BE2C (cell line): ENCODE results near the gene SRPX.

Source experiments
- DNase-seq: peaks from one replicate; pipeline ENCODE4 v3.0.0-alpha.2; 2020
- H3K27me3 ChIP-seq: fragments of 250-450 bp; sonication (Bioruptor Pico); 2 replicates; pipeline ENCODE4 v1.5.1; 2020; ENCODE audit warnings: mild to moderate bottlenecking
- H3K36me3 ChIP-seq: fragments of 250-450 bp; sonication (Bioruptor Pico); 2 replicates; pipeline ENCODE4 v1.5.1; 2020; ENCODE audit warnings: mild to moderate bottlenecking
- H3K4me1 ChIP-seq: fragments of 250-450 bp; sonication (Bioruptor Pico); 2 replicates; pipeline ENCODE4 v1.5.1; 2020
- H3K4me3 ChIP-seq: 2 replicates; pipeline ENCODE4 v1.5.1; 2011; ENCODE audit warnings: low read depth, low read length
- H3K9me3 ChIP-seq: fragments of 250-450 bp; sonication (Bioruptor Pico); 2 replicates; pipeline ENCODE4 v1.5.1; 2020
- TF ChIP-seq, protein P1 (sequence below): IDR thresholded peaks from 2 replicates; pipeline ENCODE4 v1.5.1; 2012; ENCODE audit warnings: mild to moderate bottlenecking, low read depth, low read length

The SRPX gene

GRCh38 chrX:38124000-38124399 is 96.7 kb downstream of the SRPX start:
- Histone ChIP-seq H3K4me3 (no peak overlapping the region), H3K36me3 (no peaks in the 10 kb centered on the region)
- no peak for DNase-seq

DNA sequence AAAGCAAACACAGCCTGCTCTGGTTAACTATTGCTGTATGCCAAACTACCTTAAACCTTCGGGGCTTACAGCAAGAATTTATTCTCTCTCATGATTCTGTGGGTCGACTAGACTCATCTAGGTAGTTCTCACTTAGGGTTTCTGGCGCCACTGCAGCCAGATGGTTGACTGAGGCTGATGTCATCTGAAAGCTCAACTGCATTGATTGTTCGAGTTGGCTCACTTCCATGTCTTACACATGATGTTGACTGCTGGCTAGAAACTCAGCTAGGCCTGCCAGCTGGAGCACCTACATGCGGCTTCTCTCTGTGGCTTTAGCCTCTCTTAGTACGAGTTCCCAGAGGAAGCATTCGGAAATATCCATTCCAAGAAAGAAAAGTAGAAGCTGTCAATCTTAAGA is 103.2 kb downstream of the SRPX start:
- Histone ChIP-seq H3K9me3 (no peaks in the 10 kb centered on the region), H3K4me1 (no peaks in the 10 kb centered on the region), H3K27me3 (no peaks in the 10 kb centered on the region), H3K4me3 (no peak overlapping the region), H3K36me3 (no peaks in the 10 kb centered on the region)
- TF ChIP-seq, protein P1, sequence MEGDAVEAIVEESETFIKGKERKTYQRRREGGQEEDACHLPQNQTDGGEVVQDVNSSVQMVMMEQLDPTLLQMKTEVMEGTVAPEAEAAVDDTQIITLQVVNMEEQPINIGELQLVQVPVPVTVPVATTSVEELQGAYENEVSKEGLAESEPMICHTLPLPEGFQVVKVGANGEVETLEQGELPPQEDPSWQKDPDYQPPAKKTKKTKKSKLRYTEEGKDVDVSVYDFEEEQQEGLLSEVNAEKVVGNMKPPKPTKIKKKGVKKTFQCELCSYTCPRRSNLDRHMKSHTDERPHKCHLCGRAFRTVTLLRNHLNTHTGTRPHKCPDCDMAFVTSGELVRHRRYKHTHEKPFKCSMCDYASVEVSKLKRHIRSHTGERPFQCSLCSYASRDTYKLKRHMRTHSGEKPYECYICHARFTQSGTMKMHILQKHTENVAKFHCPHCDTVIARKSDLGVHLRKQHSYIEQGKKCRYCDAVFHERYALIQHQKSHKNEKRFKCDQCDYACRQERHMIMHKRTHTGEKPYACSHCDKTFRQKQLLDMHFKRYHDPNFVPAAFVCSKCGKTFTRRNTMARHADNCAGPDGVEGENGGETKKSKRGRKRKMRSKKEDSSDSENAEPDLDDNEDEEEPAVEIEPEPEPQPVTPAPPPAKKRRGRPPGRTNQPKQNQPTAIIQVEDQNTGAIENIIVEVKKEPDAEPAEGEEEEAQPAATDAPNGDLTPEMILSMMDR: no peak
- DNase-seq: peak; percentile 14

More at GRCh38 chrX:38124000-38124399, 96.7 kb downstream of the SRPX start:
- Histone ChIP-seq H3K4me1 (no peaks in the 10 kb centered on the region), H3K9me3 (no peaks in the 10 kb centered on the region), H3K27me3 (no peaks in the 10 kb centered on the region)
- TF ChIP-seq, protein P1: no peak

DNA sequence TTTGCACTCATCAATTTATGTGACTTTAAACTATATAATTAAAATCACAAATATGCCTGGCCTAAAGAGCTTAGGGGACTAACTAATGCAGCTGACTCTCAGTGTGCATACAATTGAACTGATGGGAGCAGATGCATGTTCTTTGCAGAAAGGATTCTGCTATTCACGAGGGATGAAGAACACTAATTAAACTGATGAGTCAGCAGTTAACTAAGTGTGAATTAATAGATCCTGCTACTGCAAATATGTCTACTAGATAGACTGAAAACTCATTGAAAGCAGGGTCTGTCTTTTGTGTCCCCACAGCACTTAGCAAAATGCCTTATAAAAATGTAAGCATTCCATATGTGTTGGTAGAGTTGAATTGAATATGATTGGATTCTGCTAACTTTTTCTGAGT is 104.0 kb downstream of the SRPX start:
- no peaks in the 10 kb centered on the region for H3K27me3 ChIP-seq
- TF ChIP-seq, protein P1: no peak
- H3K36me3 ChIP-seq: no peaks in the 10 kb centered on the region
- no peak for DNase-seq
- H3K9me3 ChIP-seq: no peaks in the 10 kb centered on the region
- H3K4me1 ChIP-seq: no peaks in the 10 kb centered on the region
- no peak overlapping the region for H3K4me3 ChIP-seq

- DNase-seq: no peak
Measured at GRCh38 chrX:38112566-38112965, 108.1 kb downstream of the SRPX start.

DNA sequence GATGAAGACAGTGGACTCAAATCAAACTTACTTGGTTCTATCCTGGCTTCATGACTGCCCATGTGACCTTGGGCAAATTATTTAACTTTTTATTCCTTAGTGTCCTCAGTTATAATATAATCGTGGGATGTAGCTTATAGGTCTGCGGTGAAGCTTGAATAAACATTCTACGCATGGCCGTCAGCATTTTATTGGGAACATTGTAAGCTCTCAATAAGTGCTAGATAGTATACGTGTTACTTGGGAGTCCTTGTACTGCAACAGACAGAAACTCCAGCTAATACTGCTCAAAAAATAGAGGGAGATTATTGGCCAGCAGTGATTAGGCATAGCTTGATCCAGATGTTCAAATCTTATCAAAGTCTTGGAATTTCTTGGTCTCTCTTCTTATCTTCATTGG is 109.5 kb downstream of the SRPX start:
- TF ChIP-seq, protein P1: no peak
- no peaks in the 10 kb centered on the region for H3K4me1 ChIP-seq
- no peak for DNase-seq
- H3K36me3 ChIP-seq: no peaks in the 10 kb centered on the region
- no peaks in the 10 kb centered on the region for H3K27me3 ChIP-seq
- no peak overlapping the region for H3K4me3 ChIP-seq
- no peaks in the 10 kb centered on the region for H3K9me3 ChIP-seq

More at GRCh38 chrX:38112566-38112965, 108.1 kb downstream of the SRPX start:
- H3K9me3 ChIP-seq: no peaks in the 10 kb centered on the region
- no peak overlapping the region for H3K4me3 ChIP-seq
- TF ChIP-seq, protein P1: no peak
- H3K36me3 ChIP-seq: no peaks in the 10 kb centered on the region
- no peaks in the 10 kb centered on the region for H3K27me3 ChIP-seq
- no peaks in the 10 kb centered on the region for H3K4me1 ChIP-seq

- H3K27me3 ChIP-seq: no peaks in the 10 kb centered on the region
- H3K9me3 ChIP-seq: no peaks in the 10 kb centered on the region
- H3K36me3 ChIP-seq: no peaks in the 10 kb centered on the region
- no peak for DNase-seq
- H3K4me3 ChIP-seq: no peak overlapping the region
- no peaks in the 10 kb centered on the region for H3K4me1 ChIP-seq
- TF ChIP-seq, protein P1: no peak
Measured at GRCh38 chrX:38110231-38110630, 110.4 kb downstream of the SRPX start.
